WERI-Rb-1 (cell line): ENCODE measurements around the gene GALNT9.
"Not testable (repeated sequence)": the region's sequence is repeated elsewhere in the genome, so short reads cannot be mapped to it uniquely, and the experiment has no call there.

Experiments
- DNase-seq: peaks from one replicate; pipeline ENCODE4 v3.0.0-alpha.2; 2020
- H3K27ac ChIP-seq: fragments of 250-450 bp; sonication (Bioruptor Pico); 2 replicates; pipeline ENCODE4 v1.5.1; 2020; ENCODE audit warnings: mild to moderate bottlenecking, moderate library complexity
- H3K27me3 ChIP-seq: fragments of 250-450 bp; sonication (Bioruptor Pico); 2 replicates; pipeline ENCODE4 v1.5.1; 2021; ENCODE audit warnings: mild to moderate bottlenecking, low read depth, moderate library complexity; ENCODE audit not compliant: insufficient read depth, severe bottlenecking
- H3K36me3 ChIP-seq: fragments of 250-450 bp; sonication (Bioruptor Pico); 2 replicates; pipeline ENCODE4 v1.5.1; 2020; ENCODE audit warnings: mild to moderate bottlenecking, moderate library complexity
- H3K4me3 ChIP-seq: 2 replicates; pipeline ENCODE4 v1.5.1; 2011; ENCODE audit warnings: low read depth, mild to moderate bottlenecking, control low read depth, low read length
- H3K9me3 ChIP-seq: fragments of 250-450 bp; sonication (Bioruptor Pico); 2 replicates; pipeline ENCODE4 v1.5.1; 2021; ENCODE audit warnings: mild to moderate bottlenecking, moderate library complexity; ENCODE audit not compliant: severe bottlenecking
- CTCF ChIP-seq: IDR thresholded peaks from 2 replicates; pipeline ENCODE4 v1.5.1; 2011; ENCODE audit warnings: low read depth, mild to moderate bottlenecking, control low read depth, inconsistent platforms, low read length

The GALNT9 gene

GRCh38 chr12:132244724-132245295, 84.6 kb downstream of the GALNT9 start:
- DNase-seq = no peak
- Histone ChIP-seq H3K4me3 (no peak overlapping the region), H3K36me3 (no peaks in the 10 kb centered on the region), H3K27ac (no peak overlapping the region), H3K27me3 (no peaks in the 10 kb centered on the region), H3K9me3 (no peaks in the 10 kb centered on the region)
- TF ChIP-seq CTCF = no peak

GRCh38 chr12:132243596-132244310, 85.6 kb downstream of the GALNT9 start:
- Histone ChIP-seq H3K27ac (no peak overlapping the region), H3K4me3 (no peak overlapping the region), H3K36me3 (no peaks in the 10 kb centered on the region), H3K27me3 (no peaks in the 10 kb centered on the region), H3K9me3 (no peaks in the 10 kb centered on the region)
- DNase-seq = no peak
- no peak for TF ChIP-seq CTCF

GRCh38 chr12:132243171-132243570, 86.2 kb downstream of the GALNT9 start:
- not testable (repeated sequence) for H3K27me3 ChIP-seq, H3K36me3 ChIP-seq, H3K27ac ChIP-seq, H3K4me3 ChIP-seq, H3K9me3 ChIP-seq, DNase-seq

- H3K4me3 ChIP-seq, H3K36me3 ChIP-seq, DNase-seq, H3K9me3 ChIP-seq, H3K27me3 ChIP-seq, H3K27ac ChIP-seq: not testable (repeated sequence)
These were observed 88.8 kb downstream of the GALNT9 start for GRCh38 chr12:132240669-132241007.

GRCh38 chr12:132239796-132240668, 89.4 kb downstream of the GALNT9 start:
- DNase-seq = no peak

GRCh38 chr12:132239392-132239791, 90.0 kb downstream of the GALNT9 start:
- Histone ChIP-seq H3K36me3 (no peaks in the 10 kb centered on the region), H3K9me3 (no peaks in the 10 kb centered on the region), H3K27ac (no peak overlapping the region), H3K4me3 (no peak overlapping the region), H3K27me3 (no peaks in the 10 kb centered on the region)
- no peak for TF ChIP-seq CTCF
- DNase-seq = no peak

More at GRCh38 chr12:132239796-132240668, 89.4 kb downstream of the GALNT9 start:
- no peaks in the 10 kb centered on the region for H3K36me3 ChIP-seq
- no peaks in the 10 kb centered on the region for H3K9me3 ChIP-seq
- H3K27ac ChIP-seq = no peak overlapping the region
- no peak for TF ChIP-seq CTCF
- no peaks in the 10 kb centered on the region for H3K27me3 ChIP-seq
- H3K4me3 ChIP-seq = no peak overlapping the region
